ENCODE data around the gene NPR2. TPM values are rescaled to one million over a fixed set of nuclear protein-coding genes. Genes with fewer than 3 reads are reported as not detected.
A peak's percentile ranks its signal among the peaks of the same experiment; 100 is the strongest.

NPR2 gene
- total and polyA plus RNA-seq, 4 experiments from 2014 or later: 0.97 to 15.9 (median 9.5) TPM

DNA sequence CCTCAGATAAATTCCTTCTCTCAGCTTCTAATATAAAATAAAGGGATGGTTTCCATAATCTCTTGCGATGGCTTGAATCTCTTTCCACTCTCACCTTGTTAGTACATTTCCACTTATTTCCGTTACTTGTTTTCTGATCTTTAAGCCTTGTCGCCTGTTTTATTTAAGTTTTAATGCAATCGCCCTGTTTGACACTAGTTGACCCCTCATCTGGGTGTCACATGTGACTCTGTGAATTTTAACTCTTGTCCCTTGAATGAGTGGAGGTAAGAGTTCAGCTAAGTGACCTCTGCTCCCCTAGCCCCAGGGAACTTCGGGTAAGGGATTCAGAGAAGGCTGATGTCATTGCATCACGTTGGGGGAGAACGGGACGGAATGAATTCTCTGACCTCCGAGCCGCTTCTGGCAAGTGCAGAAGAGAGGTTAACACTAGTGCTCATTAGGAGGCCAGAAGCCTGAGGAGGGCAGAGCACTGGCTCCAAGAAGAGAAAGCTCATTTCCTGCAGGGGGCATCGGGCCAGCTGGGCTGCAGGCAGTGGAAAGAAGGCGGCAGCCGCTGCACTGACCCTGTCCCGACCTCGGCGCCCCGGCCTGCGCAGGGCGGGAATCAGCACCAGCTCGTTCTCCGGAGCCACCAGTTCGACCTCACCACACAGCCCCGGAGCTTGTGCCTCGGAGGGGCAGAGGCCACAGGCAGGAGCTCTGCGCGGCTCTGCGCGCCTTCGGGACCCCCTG is 22.9 kb downstream of the NPR2 start:
- Mint-ChIP-seq H3K4me3 (peak overlapping the region; percentile 85 to 98 (median 91)), H3K27me3 (no peaks in the 10 kb centered on the region), H3K27ac (peak overlapping the region; percentile 69 to 92 (median 89)), H3K4me1 (peaks cover 20 to 50% (median 36%) of the 10 kb centered on the region in 4 donors), H3K36me3 (peaks cover 0 to 18% of the 10 kb centered on the region in 2 donors), H3K9me3 (peaks cover 0 to 3% (median 0%) of the 10 kb centered on the region in 8 donors)
- Histone ChIP-seq H3K27me3 (ENCODE audit: insufficient read depth, low read length) (no peaks in the 10 kb centered on the region), H3K36me3 (ENCODE audit: insufficient read depth, low read length) (no peaks in the 10 kb centered on the region), H3K4me3 (ENCODE audit: low read length in 2 of 2) (peak overlapping the region; percentile 95 to 100), H3K4me1 (ENCODE audit: insufficient read depth, low read length) (peaks cover 34% of the 10 kb centered on the region), H3K9me3 (ENCODE audit: control insufficient read depth in 1 of 2, low read length in 2 of 2) (no peaks in the 10 kb centered on the region), H3K27ac (ENCODE audit: low read depth, low read length) (peak overlapping the region; percentile 70)
- ChIA-PET CTCF (ENCODE audit: partially characterized antibody) (interaction anchor here (0.8 to 5.6 kb wide), 7 partner anchors 9 to 156 kb away, joined by 3 to 58 read pairs (median 4); partner anchors contain the start of genes CCDC107, FAM221B, RMRP and TLN1), POLR2A (ENCODE audit: partially characterized antibody) (interaction anchor here (0.9 to 4.9 kb wide), 14 partner anchors 12 to 699 kb away, joined by 3 to 47 read pairs (median 5); partner anchors contain the start of genes ATOSB, CCDC107, CREB3 and FAM221B)
- intact Hi-C loops (cut with micrococcal nuclease): loop anchor here (5.0 to 10.0 kb wide), 4 partner anchors 68 to 1149 kb away; partner anchors contain the start of genes CCL27, FANCG, RNF38 and VCP
- DNase-seq: peak in 1 of 5 donors; percentile 23

DNA sequence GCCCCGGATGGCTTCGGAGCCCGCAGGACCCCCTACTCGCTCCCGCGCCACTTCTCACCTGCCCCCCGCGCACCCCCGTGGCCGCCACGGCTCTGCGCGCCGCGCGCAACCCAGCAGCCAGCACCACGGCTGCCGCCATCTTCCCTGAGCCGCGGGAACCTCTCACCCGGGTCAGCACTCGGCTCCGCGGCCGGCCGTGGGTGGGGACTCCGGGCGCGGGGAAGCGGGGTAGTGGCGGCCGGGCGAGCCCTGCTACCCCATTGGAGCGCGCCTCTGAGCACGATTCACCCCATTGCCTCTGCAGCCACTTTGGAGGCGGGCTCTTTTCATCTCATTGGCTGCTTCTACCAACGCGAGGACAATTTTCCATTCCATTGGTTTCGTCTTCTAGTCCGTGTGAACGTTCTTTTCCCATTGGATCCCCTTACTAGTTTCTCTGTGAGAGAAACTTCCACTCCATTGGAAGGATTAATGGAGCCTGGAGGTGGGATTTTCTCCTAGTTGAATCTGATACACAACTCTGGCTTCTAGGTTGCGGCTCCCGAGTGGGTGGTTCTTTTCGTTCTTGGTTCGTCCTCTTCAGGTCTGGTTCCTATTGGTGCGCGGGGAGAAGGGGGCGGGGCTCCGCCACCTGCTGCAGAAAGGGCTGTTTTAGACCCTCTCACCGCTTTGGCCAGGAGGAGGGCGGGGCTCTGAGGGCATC is 23.6 kb downstream of the NPR2 start, which contains the start of gene HINT2:
Gene HINT2, minus strand, starts transcription at position 202 of the 703 bp plus-strand sequence. Its CDS starts 63 bp downstream, at position 139.
- Mint-ChIP-seq H3K27me3 (no peaks in the 10 kb centered on the region), H3K36me3 (peaks cover 0 to 17% of the 10 kb centered on the region in 2 donors), H3K4me3 (peak within 1 kb of the TSS; percentile 89 to 98 (median 95)), H3K9me3 (peaks cover 0 to 3% (median 0%) of the 10 kb centered on the region in 8 donors), H3K27ac (peak within 1 kb of the TSS; percentile 91 to 98 (median 96)), H3K4me1 (peaks cover 20 to 50% (median 36%) of the 10 kb centered on the region in 4 donors)
- DNase-seq: peak; percentile 96 to 99 (median 98)
- Histone ChIP-seq H3K27me3 (ENCODE audit: insufficient read depth, low read length) (no peaks in the 10 kb centered on the region), H3K27ac (ENCODE audit: low read depth, low read length) (peak within 1 kb of the TSS; percentile 70), H3K4me3 (ENCODE audit: low read length in 2 of 2) (peak within 1 kb of the TSS; percentile 95 to 100), H3K36me3 (ENCODE audit: insufficient read depth, low read length) (no peaks in the 10 kb centered on the region), H3K4me1 (ENCODE audit: insufficient read depth, low read length) (peaks cover 34% of the 10 kb centered on the region), H3K9me3 (ENCODE audit: control insufficient read depth in 1 of 2, low read length in 2 of 2) (no peaks in the 10 kb centered on the region)
- intact Hi-C loops (cut with micrococcal nuclease): loop anchor here (1.0 to 10.0 kb wide), 8 partner anchors 14 to 1150 kb away; partner anchors contain the start of genes CCL27, FANCG, RNF38 and TMEM8B
- POLR2A ChIA-PET (ENCODE audit: partially characterized antibody): interaction anchor here (0.9 to 4.9 kb wide), 13 partner anchors 10 to 700 kb away, joined by 3 to 47 read pairs (median 5); partner anchors contain the start of genes ATOSB, CCDC107, CREB3 and FAM221B
- CTCF ChIA-PET (ENCODE audit: partially characterized antibody): interaction anchor here (0.8 to 5.6 kb wide), 8 partner anchors 9 to 157 kb away, joined by 3 to 58 read pairs (median 4); partner anchors contain the start of genes CCDC107, FAM221B, RMRP and TLN1

DNA sequence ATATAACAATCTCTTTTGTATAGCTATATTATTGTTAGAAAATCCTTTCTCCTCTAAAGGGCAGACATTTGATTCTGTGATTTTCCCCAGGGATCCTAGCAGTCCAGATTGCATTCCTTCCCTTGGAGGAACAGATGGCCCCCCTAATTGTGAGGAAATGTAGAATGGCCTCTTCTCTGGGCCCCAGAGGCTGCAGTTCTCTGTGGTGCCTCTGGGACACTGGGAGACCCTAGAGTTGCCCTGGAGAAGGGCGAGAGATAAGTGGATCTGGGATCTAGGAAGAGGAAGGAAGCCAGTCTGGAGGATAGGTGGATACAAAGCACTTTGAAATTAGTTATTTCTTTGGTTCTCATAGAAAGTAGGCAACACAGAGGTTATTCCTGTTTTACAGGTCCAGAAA is 25.3 kb downstream of the NPR2 start:
- intact Hi-C loops (cut with micrococcal nuclease): loop anchor here (10.0 kb wide), 3 partner anchors 588 to 1152 kb away; partner anchors contain the start of genes CCL27, FANCG, RNF38 and VCP
- Histone ChIP-seq H3K27me3 (ENCODE audit: insufficient read depth, low read length) (no peaks in the 10 kb centered on the region), H3K36me3 (ENCODE audit: insufficient read depth, low read length) (no peaks in the 10 kb centered on the region), H3K27ac (ENCODE audit: low read depth, low read length) (no peak overlapping the region), H3K4me1 (ENCODE audit: insufficient read depth, low read length) (peaks cover 25% of the 10 kb centered on the region), H3K9me3 (ENCODE audit: control insufficient read depth in 1 of 2, low read length in 2 of 2) (no peaks in the 10 kb centered on the region), H3K4me3 (ENCODE audit: low read length in 2 of 2) (no peak overlapping the region)
- no peaks in the 10 kb centered on the region for H3K27me3 Mint-ChIP-seq
- H3K36me3 Mint-ChIP-seq: peaks cover 0 to 16% of the 10 kb centered on the region in 2 donors
- H3K27ac Mint-ChIP-seq: peak overlapping the region in 3 of 7 donors; percentile 0 to 91 (median 26)
- peaks cover 0 to 3% (median 0%) of the 10 kb centered on the region in 8 donors for H3K9me3 Mint-ChIP-seq
- H3K4me3 Mint-ChIP-seq: peak overlapping the region in 1 of 8 donors; percentile 36
- ChIA-PET CTCF (ENCODE audit: partially characterized antibody) (interaction anchor here (0.8 kb wide), 1 partner anchor 8 kb away, joined by 3 read pairs; no protein-coding TSS in a partner anchor), POLR2A (ENCODE audit: partially characterized antibody) (interaction anchor here (1.4 kb wide), 1 partner anchor 8 kb away, joined by 3 read pairs; no protein-coding TSS in a partner anchor)
- peaks cover 19 to 37% (median 28%) of the 10 kb centered on the region in 4 donors for H3K4me1 Mint-ChIP-seq
- no peak for DNase-seq

DNA sequence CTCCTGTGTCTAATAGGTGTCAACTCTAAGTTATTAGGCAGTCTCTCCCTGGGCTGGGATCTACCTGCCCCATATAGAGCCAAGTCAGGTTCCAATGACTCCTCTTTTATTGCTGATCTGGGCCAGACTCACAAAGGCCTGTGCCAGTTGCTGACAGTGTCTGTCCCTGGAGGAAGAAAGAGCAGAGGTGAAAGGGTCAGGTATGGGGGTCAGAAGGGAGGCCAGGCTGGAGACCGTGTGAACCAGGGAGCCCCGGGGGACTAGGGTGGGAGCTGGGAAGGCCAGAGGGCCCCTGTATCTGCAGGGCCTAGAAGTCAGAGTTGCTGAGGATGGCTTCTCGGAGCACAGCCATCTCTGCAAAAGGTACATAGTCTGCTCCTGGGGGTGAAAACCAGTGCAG is 26.9 kb downstream of the NPR2 start:
- intact Hi-C loops (cut with micrococcal nuclease): loop anchor here (10.0 kb wide), 3 partner anchors 586 to 1154 kb away; partner anchors contain the start of genes CCL27, FANCG, RNF38 and VCP
- ChIA-PET CTCF (ENCODE audit: partially characterized antibody) (interaction anchor here (1.5 kb wide), 1 partner anchor 8 kb away, joined by 3 read pairs; no protein-coding TSS in a partner anchor), POLR2A (ENCODE audit: partially characterized antibody) (no interaction called here)

DNA sequence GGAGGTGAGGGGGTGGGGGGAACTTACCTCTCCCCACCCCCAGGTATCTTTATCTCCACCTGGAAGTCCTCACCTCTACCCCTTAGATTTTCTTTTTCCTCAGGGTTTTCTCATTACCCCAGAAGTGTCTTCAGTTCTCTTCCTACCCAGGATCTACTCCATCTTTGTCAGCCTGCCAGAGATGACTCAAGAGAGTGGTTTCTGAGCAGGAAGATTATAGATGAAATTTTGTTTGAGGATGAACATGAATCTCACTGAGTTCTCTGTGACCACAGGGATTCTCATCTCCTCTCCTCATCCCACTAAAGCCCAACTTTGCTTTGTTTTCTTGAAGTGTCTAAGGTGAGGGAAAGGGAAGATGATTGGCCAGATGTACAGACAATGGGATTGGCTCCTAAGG is 28.7 kb downstream of the NPR2 start:
- ChIA-PET POLR2A (ENCODE audit: partially characterized antibody) (no interaction called here), CTCF (ENCODE audit: partially characterized antibody) (interaction anchor here (0.6 kb wide), 1 partner anchor 31 kb away, joined by 3 read pairs; no protein-coding TSS in a partner anchor)
- no peak overlapping the region for H3K27ac ChIP-seq (ENCODE audit: low read depth, low read length)
- no peak overlapping the region for H3K27ac Mint-ChIP-seq
- peaks cover 0 to 3% (median 0%) of the 10 kb centered on the region in 8 donors for H3K9me3 Mint-ChIP-seq
- no peak for DNase-seq
- H3K27me3 Mint-ChIP-seq: no peaks in the 10 kb centered on the region
- no peak overlapping the region for H3K4me3 ChIP-seq (ENCODE audit: low read length in 2 of 2)
- H3K36me3 ChIP-seq (ENCODE audit: insufficient read depth, low read length): no peaks in the 10 kb centered on the region
- no peaks in the 10 kb centered on the region for H3K27me3 ChIP-seq (ENCODE audit: insufficient read depth, low read length)
- H3K36me3 Mint-ChIP-seq: peaks cover 0 to 5% of the 10 kb centered on the region in 2 donors
- H3K4me1 ChIP-seq (ENCODE audit: insufficient read depth, low read length): no peaks in the 10 kb centered on the region
- H3K4me3 Mint-ChIP-seq: no peak overlapping the region
- peaks cover 4 to 7% (median 6%) of the 10 kb centered on the region in 4 donors for H3K4me1 Mint-ChIP-seq
- H3K9me3 ChIP-seq (ENCODE audit: control insufficient read depth in 1 of 2, low read length in 2 of 2): no peaks in the 10 kb centered on the region
- intact Hi-C loops (cut with micrococcal nuclease): no loop called here

More for the DNA sequence above, 26.9 kb downstream of the NPR2 start:
- no peaks in the 10 kb centered on the region for H3K9me3 ChIP-seq (ENCODE audit: control insufficient read depth in 1 of 2, low read length in 2 of 2)
- Mint-ChIP-seq H3K4me3 (peak overlapping the region in 2 of 8 donors; percentile 2 to 6), H3K27me3 (no peaks in the 10 kb centered on the region), H3K36me3 (peaks cover 0 to 9% of the 10 kb centered on the region in 2 donors), H3K27ac (peak overlapping the region in 1 of 7 donors; percentile 7), H3K4me1 (peaks cover 8 to 22% (median 14%) of the 10 kb centered on the region in 4 donors), H3K9me3 (peaks cover 0 to 3% (median 0%) of the 10 kb centered on the region in 8 donors)
- H3K27ac ChIP-seq (ENCODE audit: low read depth, low read length): no peak overlapping the region
- no peak for DNase-seq
- H3K36me3 ChIP-seq (ENCODE audit: insufficient read depth, low read length): no peaks in the 10 kb centered on the region
- no peak overlapping the region for H3K4me3 ChIP-seq (ENCODE audit: low read length in 2 of 2)
- peaks cover 11% of the 10 kb centered on the region for H3K4me1 ChIP-seq (ENCODE audit: insufficient read depth, low read length)
- H3K27me3 ChIP-seq (ENCODE audit: insufficient read depth, low read length): no peaks in the 10 kb centered on the region

DNA sequence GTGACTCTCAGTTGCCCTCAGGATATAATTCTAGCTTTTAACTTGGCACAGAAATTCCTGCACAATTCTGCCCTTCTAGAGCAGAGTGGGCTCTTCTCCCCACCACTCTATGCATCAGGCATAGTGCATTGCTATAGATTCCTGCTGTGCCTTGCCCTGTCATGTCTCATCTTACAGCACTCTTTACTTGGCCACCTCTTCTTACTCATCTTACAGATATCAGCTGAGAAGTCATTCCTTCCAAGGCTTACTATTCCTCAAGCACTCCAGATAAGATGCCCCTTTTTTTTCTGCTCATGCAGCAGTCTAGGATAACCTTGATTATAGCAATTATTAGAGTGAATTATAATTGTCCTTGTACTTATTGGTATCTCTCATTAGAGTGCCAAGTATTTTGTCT is 31.5 kb downstream of the NPR2 start:
- Histone ChIP-seq H3K36me3 (ENCODE audit: insufficient read depth, low read length) (no peaks in the 10 kb centered on the region), H3K4me1 (ENCODE audit: insufficient read depth, low read length) (peaks cover 5% of the 10 kb centered on the region), H3K4me3 (ENCODE audit: low read length in 2 of 2) (no peak overlapping the region), H3K27me3 (ENCODE audit: insufficient read depth, low read length) (no peaks in the 10 kb centered on the region), H3K27ac (ENCODE audit: low read depth, low read length) (no peak overlapping the region), H3K9me3 (ENCODE audit: control insufficient read depth in 1 of 2, low read length in 2 of 2) (no peaks in the 10 kb centered on the region)
- ChIA-PET POLR2A (ENCODE audit: partially characterized antibody) (no interaction called here), CTCF (ENCODE audit: partially characterized antibody) (interaction anchor here (1.1 to 6.5 kb wide), 2 partner anchors 8 to 34 kb away, joined by 3 to 71 read pairs; partner anchors contain the start of gene HINT2)
- H3K4me1 Mint-ChIP-seq: peaks cover 4 to 9% (median 5%) of the 10 kb centered on the region in 4 donors
- H3K4me3 Mint-ChIP-seq: no peak overlapping the region
- H3K27me3 Mint-ChIP-seq: no peaks in the 10 kb centered on the region
- intact Hi-C loops (cut with micrococcal nuclease): no loop called here
- H3K9me3 Mint-ChIP-seq: no peaks in the 10 kb centered on the region
- H3K36me3 Mint-ChIP-seq: no peaks in the 10 kb centered on the region
- H3K27ac Mint-ChIP-seq: no peak overlapping the region
- no peak for DNase-seq

Data from CD4-positive, alpha-beta memory T cell (primary cell).